ENCODE results near the gene CNGA3. TPM values are rescaled to one million over a fixed set of nuclear protein-coding genes. Genes with fewer than 3 reads are reported as not detected.

The CNGA3 gene
- total and polyA plus RNA-seq, 8 donors: 0.12 to 6.4 (median 0.14) TPM; not detected in 3

DNA sequence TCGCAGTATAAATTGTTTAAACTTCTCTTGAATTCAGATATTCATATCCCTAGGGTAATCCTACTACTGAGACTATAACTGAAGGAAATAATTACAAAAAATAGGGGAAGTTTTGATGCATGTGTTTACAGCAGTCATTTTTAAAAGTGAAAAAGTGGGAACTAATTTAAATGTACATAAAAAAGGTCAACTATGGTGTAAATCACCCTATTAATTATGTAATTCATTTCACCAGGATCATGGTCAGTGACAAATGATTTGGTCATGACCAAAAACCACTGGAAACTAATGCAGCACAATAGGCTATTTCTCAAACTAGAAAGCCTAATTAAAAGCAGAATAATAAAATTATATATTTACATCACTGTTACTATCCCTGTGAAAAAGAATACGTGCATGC is 5.0 kb upstream of the CNGA3 start:
- Histone ChIP-seq H3K36me3 (no peaks in the 10 kb centered on the region), H3K4me3 (no peak overlapping the region), H3K27me3 (peaks cover under 1 to 25% (median 21%) of the 10 kb centered on the region in 3 donors), H3K4me1 (peaks cover under 1 to 5% (median 2%) of the 10 kb centered on the region in 4 donors), H3K27ac (no peak overlapping the region), H3K9me3 (no peaks in the 10 kb centered on the region)
- TF ChIP-seq POLR2AphosphoS5 (IDR thresholded peaks at IDR 0.05) (no peak), POLR2A (IDR thresholded peaks at IDR 0.05) (no peak), EP300 (IDR thresholded peaks at IDR 0.05) (no peak), CTCF (IDR thresholded peaks at IDR 0.05) (no peak)
- DNase-seq: no peak
- 87 to 97% (median 93%) methylated on average over 2 of the region's 2 CpGs for WGBS, 5 donors
- intact Hi-C loops (cut with DNase I; ENCODE audit: low total_unique reads): no loop called here

GRCh38 chr2:98343285-98343684 is 3.0 kb upstream of the CNGA3 start:
- no peaks in the 10 kb centered on the region for H3K36me3 ChIP-seq
- intact Hi-C loops (cut with DNase I; ENCODE audit: low total_unique reads): no loop called here
- H3K9me3 ChIP-seq: peaks cover 0 to 3% (median 0%) of the 10 kb centered on the region in 4 donors
- peaks cover 14 to 46% (median 42%) of the 10 kb centered on the region in 3 donors for H3K27me3 ChIP-seq
- DNase-seq: no peak
- peaks cover 10 to 22% (median 14%) of the 10 kb centered on the region in 4 donors for H3K4me1 ChIP-seq
- TF ChIP-seq POLR2A (IDR thresholded peaks at IDR 0.05): no peak
- TF ChIP-seq POLR2AphosphoS5 (IDR thresholded peaks at IDR 0.05): no peak
- no peak for TF ChIP-seq CTCF (IDR thresholded peaks at IDR 0.05)
- TF ChIP-seq EP300 (IDR thresholded peaks at IDR 0.05): no peak
- no peak overlapping the region for H3K27ac ChIP-seq
- H3K4me3 ChIP-seq: no peak overlapping the region
- 31 to 52% (median 40%) methylated on average over 3 of the region's 3 CpGs for WGBS, 5 donors

DNA sequence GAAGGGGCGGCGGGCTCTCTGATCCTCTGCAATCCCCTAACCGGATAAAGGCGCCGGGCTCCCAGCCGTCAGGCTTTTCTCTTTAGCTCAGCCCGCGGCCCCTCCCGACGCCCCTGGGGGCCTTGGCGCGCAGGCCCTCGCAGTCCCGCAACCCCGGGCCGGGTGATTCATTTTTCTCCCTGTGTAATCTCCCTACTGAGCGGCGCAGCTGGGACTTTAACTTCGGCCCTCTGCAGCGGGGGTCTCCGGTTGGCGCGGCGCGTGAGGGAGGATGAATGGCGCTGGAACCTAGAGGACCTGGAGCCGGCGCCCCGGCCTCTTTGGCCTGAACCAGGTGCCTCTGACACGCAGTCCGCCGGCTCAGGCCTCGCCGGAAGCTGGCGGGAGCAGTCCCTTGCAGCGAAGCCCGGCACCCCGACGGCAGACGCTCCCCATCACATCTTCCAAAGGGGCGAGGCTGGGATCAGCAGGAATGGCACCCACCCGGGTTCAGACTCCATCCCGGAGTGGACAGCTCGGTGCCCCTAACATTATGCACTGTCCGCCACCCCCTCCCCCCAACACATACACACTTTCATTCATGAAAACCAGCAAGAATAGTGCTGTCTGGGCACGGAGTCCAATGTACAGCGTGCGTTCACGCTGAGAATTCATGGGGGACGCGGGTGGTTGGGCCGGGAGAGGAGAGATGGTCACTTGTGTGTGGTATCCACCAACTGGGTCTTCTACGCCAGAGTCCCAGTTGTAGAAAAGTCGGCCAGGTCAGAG is 1.2 kb downstream of the CNGA3 start:
- Histone ChIP-seq H3K27me3 (peaks cover 14 to 77% (median 53%) of the 10 kb centered on the region in 3 donors), H3K4me1 (peaks cover 10 to 22% (median 14%) of the 10 kb centered on the region in 4 donors), H3K4me3 (peak overlapping the region in 1 of 4 donors; percentile 40), H3K9me3 (peaks cover 0 to 12% (median 2%) of the 10 kb centered on the region in 4 donors), H3K36me3 (no peaks in the 10 kb centered on the region), H3K27ac (no peak overlapping the region)
- intact Hi-C loops (cut with DNase I; ENCODE audit: low total_unique reads): no loop called here
- 8 to 16% (median 10%) methylated on average over 20 to 54 of the region's 54 CpGs for WGBS, 5 donors
- TF ChIP-seq POLR2A (IDR thresholded peaks at IDR 0.05) (no peak), CTCF (IDR thresholded peaks at IDR 0.05) (no peak), EP300 (IDR thresholded peaks at IDR 0.05) (no peak), POLR2AphosphoS5 (IDR thresholded peaks at IDR 0.05) (no peak)
- peak in 1 of 2 donors; percentile 31 for DNase-seq

DNA sequence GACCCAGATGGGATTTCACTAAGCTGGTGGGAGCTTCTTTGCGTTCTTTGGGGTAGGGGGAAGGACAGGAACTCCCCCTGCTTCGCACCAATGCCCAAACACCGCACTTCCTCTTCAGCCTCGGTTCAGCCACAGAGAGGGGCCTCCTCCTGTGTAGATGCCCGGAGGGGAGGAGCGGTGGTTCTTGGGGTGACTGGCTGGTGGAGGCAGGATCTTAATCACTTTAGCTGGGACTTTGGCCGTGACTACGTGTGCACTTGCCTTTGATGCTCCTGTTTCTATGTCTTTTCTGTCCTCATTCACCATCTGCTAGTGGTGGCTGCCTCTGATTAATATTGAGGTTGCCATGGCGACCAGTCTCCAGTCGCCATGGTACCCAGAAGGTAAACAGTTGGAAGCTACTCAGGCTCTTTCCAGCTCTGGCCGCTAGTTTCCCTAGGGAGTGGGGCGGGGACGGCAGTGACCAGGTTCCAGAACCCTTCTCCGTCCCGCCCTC is 1.9 kb downstream of the CNGA3 start:
- peak in 1 of 2 donors; percentile 68 for DNase-seq
- no peak overlapping the region for H3K27ac ChIP-seq
- H3K36me3 ChIP-seq: no peaks in the 10 kb centered on the region
- peaks cover 0 to 12% (median 2%) of the 10 kb centered on the region in 4 donors for H3K9me3 ChIP-seq
- no peak overlapping the region for H3K4me3 ChIP-seq
- intact Hi-C loops (cut with DNase I; ENCODE audit: low total_unique reads): no loop called here
- peaks cover 14 to 80% (median 53%) of the 10 kb centered on the region in 3 donors for H3K27me3 ChIP-seq
- H3K4me1 ChIP-seq: peaks cover 10 to 22% (median 14%) of the 10 kb centered on the region in 4 donors
- TF ChIP-seq POLR2A (IDR thresholded peaks at IDR 0.05) (no peak), CTCF (IDR thresholded peaks at IDR 0.05) (no peak), EP300 (IDR thresholded peaks at IDR 0.05) (no peak), POLR2AphosphoS5 (IDR thresholded peaks at IDR 0.05) (no peak)
- 7 to 15% (median 10%) methylated on average over 15 of the region's 15 CpGs for WGBS, 5 donors
